ENCODE results near the gene CHCHD10. TPM values are rescaled to one million over a fixed set of nuclear protein-coding genes. Genes with fewer than 3 reads are reported as not detected.
"Not testable (repeated sequence)": the region's sequence is repeated elsewhere in the genome, so short reads cannot be mapped to it uniquely, and the experiment has no call there.

CHCHD10 gene
- total RNA-seq, 6 donors from 2014 or later, result 9.1 to 130 (median 39.0) TPM

GRCh38 chr22:23742505-23743264, 25.1 kb downstream of the CHCHD10 start:
- Histone ChIP-seq H3K9me3 (no peaks in the 10 kb centered on the region), H3K4me1 (peaks cover 0 to 4% (median 0%) of the 10 kb centered on the region in 4 donors), H3K27ac (peak overlapping the region in 2 of 4 donors; percentile 8 to 22), H3K4me3 (no peak overlapping the region), H3K36me3 (peaks cover 0 to 45% (median 25%) of the 10 kb centered on the region in 4 donors), H3K27me3 (no peaks in the 10 kb centered on the region)
- TF ChIP-seq EP300 (IDR thresholded peaks at IDR 0.05) (no peak), CTCF (IDR thresholded peaks at IDR 0.05) (no peak), POLR2AphosphoS5 (IDR thresholded peaks at IDR 0.05) (no peak), POLR2A (IDR thresholded peaks at IDR 0.05) (no peak)
- DNase-seq (no peak), ATAC-seq (ENCODE audit: low FRiP score in 2 of 2) (peak; percentile 41)
- WGBS, 2 donors, result 79 to 80% methylated on average over 4 to 7 of the region's 7 CpGs

GRCh38 chr22:23737696-23738095, 30.1 kb downstream of the CHCHD10 start:
- no peaks in the 10 kb centered on the region for H3K27me3 ChIP-seq
- ATAC-seq (ENCODE audit: low FRiP score in 2 of 2), result no peak
- no peaks in the 10 kb centered on the region for H3K4me1 ChIP-seq
- no peak overlapping the region for H3K27ac ChIP-seq
- H3K9me3 ChIP-seq, result no peaks in the 10 kb centered on the region
- H3K4me3 ChIP-seq, result no peak overlapping the region
- no peak for TF ChIP-seq CTCF (IDR thresholded peaks at IDR 0.05)
- no peak for TF ChIP-seq POLR2A (IDR thresholded peaks at IDR 0.05)
- no peak for TF ChIP-seq POLR2AphosphoS5 (IDR thresholded peaks at IDR 0.05)
- no peak for TF ChIP-seq EP300 (IDR thresholded peaks at IDR 0.05)
- peaks cover 0 to 17% (median 6%) of the 10 kb centered on the region in 4 donors for H3K36me3 ChIP-seq
- no peak for DNase-seq

- not testable (repeated sequence) for H3K27ac ChIP-seq; DNase-seq; H3K27me3 ChIP-seq; H3K36me3 ChIP-seq; H3K4me3 ChIP-seq; ATAC-seq (ENCODE audit: low FRiP score in 2 of 2); H3K4me1 ChIP-seq; H3K9me3 ChIP-seq
- WGBS, 2 donors, result 73 to 93% methylated on average over 4 of the region's 4 CpGs
Observed at GRCh38 chr22:23728108-23728507, 39.7 kb downstream of the CHCHD10 start.

- no peak for ATAC-seq (ENCODE audit: low FRiP score in 2 of 2)
Observed at GRCh38 chr22:23722724-23723123, 45.0 kb downstream of the CHCHD10 start.

GRCh38 chr22:23722160-23722559, 45.6 kb downstream of the CHCHD10 start:
- 61 to 82% methylated on average over 4 of the region's 4 CpGs for WGBS, 2 donors
- Histone ChIP-seq H3K27me3 (no peaks in the 10 kb centered on the region), H3K4me3 (no peak overlapping the region), H3K27ac (no peak overlapping the region), H3K4me1 (peaks cover 3 to 8% (median 5%) of the 10 kb centered on the region in 4 donors), H3K9me3 (no peaks in the 10 kb centered on the region), H3K36me3 (no peaks in the 10 kb centered on the region)
- no peak for DNase-seq
- no peak for TF ChIP-seq POLR2A (IDR thresholded peaks at IDR 0.05)
- TF ChIP-seq CTCF (IDR thresholded peaks at IDR 0.05), result no peak
- no peak for TF ChIP-seq EP300 (IDR thresholded peaks at IDR 0.05)
- TF ChIP-seq POLR2AphosphoS5 (IDR thresholded peaks at IDR 0.05), result no peak
- ATAC-seq (ENCODE audit: low FRiP score in 2 of 2), result no peak

More at GRCh38 chr22:23722724-23723123, 45.0 kb downstream of the CHCHD10 start:
- Histone ChIP-seq H3K27ac (peak overlapping the region; percentile 34 to 59 (median 48)), H3K4me1 (peaks cover 0 to 3% (median 2%) of the 10 kb centered on the region in 4 donors), H3K9me3 (no peaks in the 10 kb centered on the region), H3K4me3 (no peak overlapping the region), H3K36me3 (no peaks in the 10 kb centered on the region), H3K27me3 (no peaks in the 10 kb centered on the region)
- no peak for DNase-seq
- WGBS, 2 donors, result 78 to 83% methylated on average over 2 of the region's 2 CpGs
- no peak for TF ChIP-seq CTCF (IDR thresholded peaks at IDR 0.05)
- no peak for TF ChIP-seq POLR2A (IDR thresholded peaks at IDR 0.05)
- no peak for TF ChIP-seq POLR2AphosphoS5 (IDR thresholded peaks at IDR 0.05)
- TF ChIP-seq EP300 (IDR thresholded peaks at IDR 0.05), result no peak

Data from upper lobe of left lung (tissue), 6 donors.